Cardiac muscle cell (in vitro differentiated cells and primary cell): ENCODE results near the gene FLNB. TPM values are rescaled to one million over a fixed set of nuclear protein-coding genes. Genes with fewer than 3 reads are reported as not detected.

Experiments
- DNase-seq, 2 donors: peaks; one replicate each; pipeline versions ENCODE4 v3.0.0 to v3.0.0-alpha.2; 2010 to 2017; ENCODE audit warnings: low read depth in 1 of 2, low spot score in 1 of 2
- H3K27ac ChIP-seq: fragments of 200-600 bp; sonication (generic); 2 replicates; pipeline ENCODE4 v1.5.1; 2016
- H3K27me3 ChIP-seq: fragments of 200-600 bp; sonication (generic); 2 replicates; pipeline ENCODE4 v1.6.0; 2016; ENCODE audit warnings: control low read depth
- H3K36me3 ChIP-seq: fragments of 200-600 bp; sonication (generic); 2 replicates; pipeline ENCODE4 v1.5.1; 2016; ENCODE audit warnings: control low read depth
- H3K4me1 ChIP-seq: fragments of 200-600 bp; sonication (generic); 2 replicates; pipeline ENCODE4 v1.8.1; 2017; ENCODE audit warnings: low read depth, mild to moderate bottlenecking, mixed run types
- H3K4me3 ChIP-seq: fragments of 200-600 bp; sonication (generic); 2 replicates; pipeline ENCODE4 v1.5.1; 2016; ENCODE audit warnings: mild to moderate bottlenecking
- H3K9me3 ChIP-seq: fragments of 200-600 bp; sonication (generic); 2 replicates; pipeline ENCODE4 v1.5.1; 2017; ENCODE audit warnings: low read depth, mild to moderate bottlenecking, control low read depth
- polyA plus RNA-seq: library from polyadenylated mRNA; unstranded; fragments of >200 nt; fragmentation: Nextera tagmentation; extraction: Ambion mirVana; gene quantifications from 2 replicates; pipeline ENCODE4 v1.2.1, GENCODE V29; 2016
- total RNA-seq: library from RNA; depleted of rRNA; stranded (reverse); fragments of >200 nt; gene quantifications from 2 replicates; pipeline ENCODE4 v1.2.3, GENCODE V29; 2016
- TF ChIP-seq, protein P1 (sequence below): IDR thresholded peaks from 2 replicates; pipeline ENCODE4 v1.5.1; 2012; ENCODE audit warnings: low read depth, mild to moderate bottlenecking, low read length

FLNB gene
- total and polyA plus RNA-seq, 2 experiments from 2014 or later = 12.1 to 28.7 TPM

DNA sequence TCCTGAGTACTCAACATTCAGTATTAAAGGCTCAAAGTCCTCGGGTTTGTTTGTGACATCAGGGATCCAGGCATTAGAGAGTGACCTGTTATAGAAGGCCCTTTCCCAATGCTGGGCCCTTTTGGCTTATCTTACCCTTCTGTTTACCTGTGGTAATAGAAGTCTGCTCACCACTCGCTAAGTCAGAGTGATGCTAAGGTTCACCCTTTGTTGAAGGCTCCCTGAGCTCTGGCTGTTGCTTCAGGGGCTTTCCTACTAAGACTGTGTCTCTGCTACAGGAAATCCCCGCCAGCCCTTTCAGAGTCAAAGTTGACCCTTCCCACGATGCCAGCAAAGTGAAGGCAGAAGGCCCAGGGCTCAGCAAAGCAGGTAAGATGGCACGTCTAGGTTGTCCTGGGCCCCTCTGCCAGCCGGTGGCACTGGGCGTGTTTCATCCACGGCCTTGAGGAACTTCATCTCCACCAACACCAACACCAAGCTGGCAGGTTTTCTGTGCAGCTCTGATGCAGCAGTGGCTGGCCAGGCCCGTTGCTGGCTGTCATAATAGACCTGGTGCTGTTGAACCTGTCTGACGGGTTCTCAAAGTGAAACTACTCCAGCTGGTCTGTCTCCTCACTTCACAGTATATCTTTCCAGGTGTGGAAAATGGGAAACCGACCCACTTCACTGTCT, 103.4 kb downstream of the FLNB start:
- Histone ChIP-seq H3K4me3 (no peak overlapping the region), H3K27ac (no peak overlapping the region), H3K9me3 (no peaks in the 10 kb centered on the region), H3K27me3 (no peaks in the 10 kb centered on the region), H3K4me1 (peaks cover 7% of the 10 kb centered on the region), H3K36me3 (peaks cover 12% of the 10 kb centered on the region)
- DNase-seq = no peak
- TF ChIP-seq, protein P1, sequence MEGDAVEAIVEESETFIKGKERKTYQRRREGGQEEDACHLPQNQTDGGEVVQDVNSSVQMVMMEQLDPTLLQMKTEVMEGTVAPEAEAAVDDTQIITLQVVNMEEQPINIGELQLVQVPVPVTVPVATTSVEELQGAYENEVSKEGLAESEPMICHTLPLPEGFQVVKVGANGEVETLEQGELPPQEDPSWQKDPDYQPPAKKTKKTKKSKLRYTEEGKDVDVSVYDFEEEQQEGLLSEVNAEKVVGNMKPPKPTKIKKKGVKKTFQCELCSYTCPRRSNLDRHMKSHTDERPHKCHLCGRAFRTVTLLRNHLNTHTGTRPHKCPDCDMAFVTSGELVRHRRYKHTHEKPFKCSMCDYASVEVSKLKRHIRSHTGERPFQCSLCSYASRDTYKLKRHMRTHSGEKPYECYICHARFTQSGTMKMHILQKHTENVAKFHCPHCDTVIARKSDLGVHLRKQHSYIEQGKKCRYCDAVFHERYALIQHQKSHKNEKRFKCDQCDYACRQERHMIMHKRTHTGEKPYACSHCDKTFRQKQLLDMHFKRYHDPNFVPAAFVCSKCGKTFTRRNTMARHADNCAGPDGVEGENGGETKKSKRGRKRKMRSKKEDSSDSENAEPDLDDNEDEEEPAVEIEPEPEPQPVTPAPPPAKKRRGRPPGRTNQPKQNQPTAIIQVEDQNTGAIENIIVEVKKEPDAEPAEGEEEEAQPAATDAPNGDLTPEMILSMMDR = no peak

DNA sequence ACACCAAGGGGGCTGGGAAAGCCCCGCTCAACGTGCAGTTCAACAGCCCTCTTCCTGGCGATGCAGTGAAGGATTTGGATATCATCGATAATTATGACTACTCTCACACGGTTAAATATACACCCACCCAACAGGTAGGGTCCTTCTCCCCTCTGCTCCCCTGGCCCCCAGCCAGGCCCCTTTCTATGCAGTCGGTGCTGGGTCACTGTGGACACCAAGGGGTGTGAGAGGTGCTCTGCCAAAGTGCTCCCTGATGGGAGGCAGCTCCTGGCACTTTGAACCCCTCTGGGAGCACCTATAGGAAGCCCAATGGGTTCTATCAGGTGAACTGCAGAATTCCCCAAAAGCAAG, 103.9 kb downstream of the FLNB start:
- Histone ChIP-seq H3K4me1 (peaks cover 7% of the 10 kb centered on the region), H3K4me3 (no peak overlapping the region), H3K27ac (no peak overlapping the region), H3K27me3 (no peaks in the 10 kb centered on the region), H3K9me3 (no peaks in the 10 kb centered on the region), H3K36me3 (peaks cover 12% of the 10 kb centered on the region)
- TF ChIP-seq, protein P1 = no peak
- DNase-seq = no peak

DNA sequence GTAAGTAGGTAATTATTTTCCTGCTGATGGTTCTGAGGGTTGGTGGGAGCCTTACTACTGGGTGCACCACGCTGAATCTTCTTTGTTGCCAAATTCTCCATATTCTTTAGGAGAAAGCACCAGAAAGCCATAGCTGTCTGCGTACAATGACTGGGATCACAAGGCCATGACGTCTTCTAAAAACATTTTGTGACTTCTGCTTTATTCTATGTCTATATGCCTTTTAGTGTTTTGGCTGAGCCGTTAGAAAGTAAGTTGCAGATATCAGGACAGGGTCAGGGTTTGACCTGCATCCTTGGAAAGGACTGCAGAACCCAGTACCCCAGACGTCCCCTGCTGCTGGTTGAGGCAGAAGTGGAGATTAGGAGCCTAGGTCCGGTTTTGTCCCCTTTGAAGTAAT, 107.0 kb downstream of the FLNB start:
- H3K27ac ChIP-seq = no peak overlapping the region
- TF ChIP-seq, protein P1 = no peak
- no peaks in the 10 kb centered on the region for H3K9me3 ChIP-seq
- H3K4me3 ChIP-seq = no peak overlapping the region
- DNase-seq = no peak
- H3K36me3 ChIP-seq = peaks cover 9% of the 10 kb centered on the region
- peaks cover 7% of the 10 kb centered on the region for H3K4me1 ChIP-seq
- H3K27me3 ChIP-seq = no peaks in the 10 kb centered on the region

DNA sequence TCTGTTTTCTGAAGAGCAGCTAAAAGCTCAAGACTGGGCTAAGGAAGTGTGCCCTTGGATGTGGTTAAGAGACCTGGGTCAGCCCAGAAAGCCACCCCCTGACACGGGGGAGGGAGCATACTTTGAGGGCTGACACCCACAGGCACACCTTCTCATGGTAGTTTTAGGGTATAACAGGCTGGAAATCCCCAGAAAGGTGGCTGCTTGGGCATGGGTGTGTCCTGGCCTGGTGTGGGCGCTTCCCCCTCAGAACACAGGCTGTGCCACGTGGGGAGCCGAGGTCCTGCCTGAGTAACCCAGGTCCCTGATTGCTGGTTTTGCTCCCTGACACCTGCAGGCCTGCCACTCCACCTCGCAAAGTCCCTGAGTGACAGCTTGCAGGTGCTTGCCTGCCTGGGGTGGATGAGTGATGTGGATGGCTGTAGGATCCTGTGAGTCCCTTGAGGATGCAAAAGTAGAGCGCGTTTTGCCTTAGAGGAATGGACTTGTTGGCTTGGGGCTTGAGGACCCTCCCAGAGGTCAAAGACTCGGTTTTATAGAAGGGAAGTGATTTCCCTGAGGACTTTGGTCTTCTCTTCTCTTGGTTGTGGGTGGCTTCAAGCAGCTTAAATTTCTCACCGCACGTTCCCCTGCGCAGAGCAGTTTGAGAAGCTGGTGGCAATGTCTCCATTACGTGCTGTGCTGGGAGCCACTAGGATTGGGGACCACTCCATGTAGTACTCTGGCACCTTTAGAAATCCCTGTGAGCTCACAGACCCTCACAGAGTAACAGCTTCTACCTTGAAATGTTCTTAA, 108.1 kb downstream of the FLNB start:
- no peak for DNase-seq
- H3K9me3 ChIP-seq = no peaks in the 10 kb centered on the region
- H3K4me1 ChIP-seq = peaks cover 7% of the 10 kb centered on the region
- H3K27ac ChIP-seq = no peak overlapping the region
- no peak overlapping the region for H3K4me3 ChIP-seq
- no peaks in the 10 kb centered on the region for H3K27me3 ChIP-seq
- H3K36me3 ChIP-seq = peaks cover 9% of the 10 kb centered on the region
- TF ChIP-seq, protein P1 = no peak

DNA sequence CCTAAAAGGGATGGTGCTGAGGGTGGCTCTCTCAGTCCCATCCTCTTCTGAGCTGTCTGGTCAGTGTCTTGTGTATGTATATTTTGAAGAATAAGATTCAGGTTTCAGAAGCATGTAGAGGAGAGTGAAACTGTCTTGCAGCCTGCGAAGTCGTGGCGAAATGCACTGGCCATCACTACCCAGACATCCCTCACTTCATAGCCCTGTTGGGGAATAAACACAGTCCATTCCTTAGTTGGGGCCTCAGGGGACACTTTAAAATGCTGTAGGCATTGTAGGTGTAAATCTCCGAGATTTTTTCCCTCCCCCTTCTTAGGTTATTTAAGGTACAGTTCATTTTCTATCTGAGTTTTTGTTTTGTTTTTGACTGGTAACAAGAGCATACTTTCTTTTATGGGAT, 108.8 kb downstream of the FLNB start:
- H3K4me1 ChIP-seq = peaks cover 7% of the 10 kb centered on the region
- H3K27me3 ChIP-seq = no peaks in the 10 kb centered on the region
- H3K36me3 ChIP-seq = peaks cover 9% of the 10 kb centered on the region
- no peak overlapping the region for H3K27ac ChIP-seq
- no peak for DNase-seq
- no peaks in the 10 kb centered on the region for H3K9me3 ChIP-seq
- no peak overlapping the region for H3K4me3 ChIP-seq
- TF ChIP-seq, protein P1 = no peak
